H7 (cell line): ENCODE results near the gene ADNP2. TPM values are rescaled to one million over a fixed set of nuclear protein-coding genes. Genes with fewer than 3 reads are reported as not detected.
"Not testable (repeated sequence)": the region's sequence is repeated elsewhere in the genome, so short reads cannot be mapped to it uniquely, and the experiment has no call there.

Experiments
- DNase-seq: peaks from one replicate; pipeline ENCODE4 v3.0.0; 2012
- H3K27me3 ChIP-seq: 2 replicates; pipeline ENCODE4 v1.6.0; 2011; ENCODE audit warnings: mild to moderate bottlenecking, low read length; ENCODE audit not compliant: control insufficient read depth, insufficient read depth
- H3K36me3 ChIP-seq: replicated peaks from 2 replicates; pipeline ENCODE4 v1.5.1; 2011; ENCODE audit warnings: low read length; ENCODE audit not compliant: control insufficient read depth, insufficient read depth
- H3K4me3 ChIP-seq: 2 replicates; pipeline ENCODE4 v1.5.1; 2011; ENCODE audit warnings: low read depth, mild to moderate bottlenecking, control low read depth, low read length, moderate library complexity; ENCODE audit not compliant: insufficient read depth
- total RNA-seq: library from RNA; depleted of rRNA; stranded (reverse); fragments of >200 nt; shearing (Covaris generic); gene quantifications from 2 replicates; pipeline ENCODE4 v1.2.3, GENCODE V29; 2014

The ADNP2 gene
- total RNA-seq, 1 experiment from 2014 or later, result 49.2 TPM

DNA sequence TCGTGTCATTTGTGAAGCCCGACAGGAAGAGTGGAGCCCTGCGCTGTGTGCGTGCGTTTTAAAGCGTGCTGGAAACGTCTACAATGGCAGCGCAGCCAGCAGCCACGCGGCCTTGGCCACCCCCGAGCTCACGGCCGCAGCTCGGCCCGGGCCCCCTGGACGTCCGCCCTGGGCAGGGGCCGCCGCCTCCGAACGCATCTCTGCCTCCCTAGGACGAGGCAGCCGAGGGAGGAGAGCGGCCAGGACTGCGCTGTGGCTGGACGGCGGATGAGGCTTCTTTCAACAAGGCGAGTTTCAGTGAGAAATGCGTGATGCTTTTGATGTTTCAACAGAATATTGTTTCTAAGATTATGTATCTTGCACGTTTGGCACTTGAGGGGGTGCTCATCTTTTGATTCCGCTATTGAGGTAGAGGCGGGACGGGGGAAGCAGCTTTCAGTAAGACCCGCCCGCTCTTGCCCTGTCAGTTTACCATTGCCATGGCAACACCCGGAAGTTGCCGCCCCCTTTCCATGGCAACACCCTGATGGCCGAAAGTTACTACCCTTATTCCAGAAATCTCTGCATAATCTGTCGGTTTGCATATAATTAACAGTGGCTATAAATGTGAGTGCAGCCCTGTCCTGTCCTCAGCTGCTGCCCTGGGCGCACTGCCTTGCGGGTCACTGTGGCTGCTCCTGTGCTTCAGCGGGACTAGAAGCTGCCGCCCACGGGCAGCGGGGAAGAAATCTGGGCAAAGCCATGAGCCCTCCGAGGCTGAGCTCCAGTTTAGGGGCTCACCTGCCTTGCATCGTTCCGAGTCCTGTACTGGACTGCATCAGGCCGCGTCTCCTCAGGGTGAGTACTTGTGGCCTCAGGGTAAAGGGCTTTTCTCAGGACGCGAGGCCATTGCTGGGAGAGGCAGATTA is 38.6 kb downstream of the ADNP2 start:
- H3K4me3 ChIP-seq, result no peak overlapping the region
- no peaks in the 10 kb centered on the region for H3K27me3 ChIP-seq
- peak; percentile 79 for DNase-seq
- peaks cover 19% of the 10 kb centered on the region for H3K36me3 ChIP-seq

DNA sequence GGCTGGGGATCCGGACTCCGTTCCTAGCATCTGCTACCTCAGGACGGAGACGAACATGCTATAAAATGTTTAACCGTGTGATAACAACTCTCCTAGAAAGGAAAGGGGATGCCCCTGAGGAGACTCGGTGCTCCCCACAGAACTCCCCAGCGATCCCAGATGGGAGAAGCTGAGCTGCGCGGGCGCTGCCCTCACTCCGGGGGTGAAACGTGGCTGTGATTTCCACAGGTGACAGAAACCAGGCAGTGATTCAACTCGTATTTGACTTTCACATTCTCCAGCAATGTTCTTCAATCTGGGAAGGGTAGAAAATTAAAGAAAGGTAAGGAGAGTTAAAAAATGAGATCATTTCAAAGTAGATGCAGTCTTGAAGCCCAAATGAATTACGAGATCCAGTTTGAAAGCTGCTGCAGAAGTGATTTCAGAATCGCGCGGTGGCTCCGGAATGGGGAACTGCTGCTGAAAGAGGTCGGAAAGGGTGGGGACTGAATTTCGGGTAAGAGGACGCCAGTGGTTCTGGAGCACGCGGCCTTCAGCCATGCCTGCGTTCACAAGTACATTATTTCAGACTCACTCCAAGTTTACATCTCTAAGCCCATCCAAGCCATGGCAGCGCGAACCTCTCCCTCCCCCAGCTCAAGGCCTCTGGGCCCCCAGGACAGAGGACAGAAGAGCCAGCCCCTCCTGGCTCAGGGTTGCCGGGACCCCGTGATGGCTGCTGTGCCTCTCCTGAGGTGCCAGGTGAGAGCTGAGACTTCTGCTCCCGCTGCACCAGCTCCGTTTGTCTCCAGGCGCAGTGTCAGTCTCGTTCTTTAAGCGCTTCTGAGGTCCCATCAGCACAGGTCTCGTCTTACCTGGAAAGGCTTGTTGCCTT is 39.5 kb downstream of the ADNP2 start:
- no peak for DNase-seq
- H3K27me3 ChIP-seq, result no peaks in the 10 kb centered on the region
- no peak overlapping the region for H3K4me3 ChIP-seq
- H3K36me3 ChIP-seq, result peaks cover 18% of the 10 kb centered on the region

DNA sequence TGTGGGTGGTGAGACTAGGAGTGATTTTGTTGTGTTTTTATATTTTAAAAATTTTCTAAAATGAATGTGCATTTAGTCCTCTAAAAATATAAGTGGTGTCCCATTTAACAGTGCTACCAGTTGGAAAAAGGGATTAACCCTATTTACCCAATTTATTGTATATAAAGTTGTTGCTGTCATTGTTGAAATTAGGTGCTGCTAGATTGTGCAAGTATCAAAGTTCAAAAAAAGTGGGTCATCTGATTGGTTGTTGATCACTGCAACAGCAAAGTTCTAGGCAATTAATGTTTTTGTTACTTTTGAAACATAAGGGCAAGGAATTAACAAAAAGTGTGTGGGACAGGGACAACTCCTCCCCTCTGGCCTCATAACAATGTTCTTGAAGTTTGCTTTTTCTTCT is 40.6 kb downstream of the ADNP2 start:
- Histone ChIP-seq H3K4me3 (no peak overlapping the region), H3K36me3 (peaks cover 17% of the 10 kb centered on the region), H3K27me3 (no peaks in the 10 kb centered on the region)
- DNase-seq, result no peak

DNA sequence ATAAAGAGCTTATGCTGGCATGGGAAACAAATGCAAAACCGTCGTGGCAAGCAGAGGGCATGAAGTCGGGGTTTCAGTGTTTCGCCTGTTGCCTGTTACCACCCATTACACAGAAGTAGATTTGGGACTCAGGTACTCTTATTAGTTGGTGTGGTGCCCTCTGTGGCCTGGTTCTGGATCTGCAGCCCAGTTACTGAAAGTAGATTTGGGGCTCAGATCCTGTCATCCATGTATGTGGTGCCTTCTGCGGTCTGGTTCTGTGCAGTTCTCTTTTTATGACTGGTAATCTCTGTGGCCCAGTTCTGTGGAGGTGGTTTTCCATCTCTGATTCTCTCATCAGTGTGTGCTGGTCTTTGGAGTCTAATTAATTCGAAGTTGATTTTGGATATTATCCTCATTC is 45.2 kb downstream of the ADNP2 start:
- Histone ChIP-seq H3K27me3 (no peaks in the 10 kb centered on the region), H3K4me3 (no peak overlapping the region), H3K36me3 (peaks cover 5% of the 10 kb centered on the region)
- DNase-seq, result peak; percentile 71

DNA sequence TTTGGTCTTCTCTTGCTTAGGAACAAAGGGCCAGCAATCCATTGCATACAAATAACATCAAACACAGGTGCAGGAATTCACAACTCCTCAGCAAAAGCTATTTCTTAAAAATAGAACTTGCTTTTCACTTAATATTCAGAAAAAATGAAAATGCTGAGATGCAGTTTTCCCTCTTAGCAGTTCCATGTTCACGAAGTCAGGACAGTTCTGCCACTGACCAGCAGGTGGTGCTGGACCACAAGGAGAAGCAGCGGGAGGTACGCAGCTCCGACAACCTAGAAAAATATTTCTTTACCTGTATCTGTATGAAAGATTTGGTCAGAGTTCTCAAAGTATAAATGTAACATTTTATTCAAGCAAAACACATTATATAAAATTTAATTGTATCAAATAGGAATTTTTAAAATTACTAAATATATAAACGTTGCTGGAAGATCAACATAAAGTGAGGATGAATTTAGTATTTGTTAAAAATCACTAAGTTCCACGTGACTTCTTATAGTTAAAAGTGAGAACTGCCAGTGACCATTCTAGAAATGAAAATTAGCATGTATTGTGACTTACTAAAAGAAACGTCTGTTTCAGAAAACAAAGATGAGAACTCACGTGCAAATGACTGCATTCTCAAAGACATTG is 48.8 kb downstream of the ADNP2 start:
- no peaks in the 10 kb centered on the region; the same call in none of the 2 replicates for H3K36me3 ChIP-seq

DNA sequence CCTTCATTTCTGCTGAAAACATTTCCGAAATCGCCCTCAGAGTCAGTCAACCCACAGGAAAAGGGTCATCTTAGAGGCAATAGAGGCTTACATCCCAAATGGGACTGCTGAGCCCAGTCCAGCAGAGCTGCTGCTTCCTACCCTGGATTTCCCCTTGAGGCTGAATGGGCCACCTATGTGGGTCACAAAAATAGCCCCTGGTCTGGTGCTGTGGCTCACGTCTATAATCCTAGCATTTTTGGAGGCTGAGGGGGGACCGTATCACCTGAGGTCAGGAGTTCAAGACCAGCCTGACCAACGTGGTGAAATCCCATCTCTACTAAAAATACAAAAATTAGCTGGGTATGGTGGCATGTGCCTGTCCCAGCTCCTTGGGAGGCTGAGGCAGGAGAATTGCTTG is 49.3 kb downstream of the ADNP2 start:
- Histone ChIP-seq H3K36me3 (no peaks in the 10 kb centered on the region; the same call in none of the 2 replicates), H3K4me3 (no peak overlapping the region), H3K27me3 (no peaks in the 10 kb centered on the region)
- no peak for DNase-seq

More for the DNA sequence above, 48.8 kb downstream of the ADNP2 start:
- peak; percentile 78 for DNase-seq
- no peak overlapping the region for H3K4me3 ChIP-seq
- H3K27me3 ChIP-seq, result no peaks in the 10 kb centered on the region

DNA sequence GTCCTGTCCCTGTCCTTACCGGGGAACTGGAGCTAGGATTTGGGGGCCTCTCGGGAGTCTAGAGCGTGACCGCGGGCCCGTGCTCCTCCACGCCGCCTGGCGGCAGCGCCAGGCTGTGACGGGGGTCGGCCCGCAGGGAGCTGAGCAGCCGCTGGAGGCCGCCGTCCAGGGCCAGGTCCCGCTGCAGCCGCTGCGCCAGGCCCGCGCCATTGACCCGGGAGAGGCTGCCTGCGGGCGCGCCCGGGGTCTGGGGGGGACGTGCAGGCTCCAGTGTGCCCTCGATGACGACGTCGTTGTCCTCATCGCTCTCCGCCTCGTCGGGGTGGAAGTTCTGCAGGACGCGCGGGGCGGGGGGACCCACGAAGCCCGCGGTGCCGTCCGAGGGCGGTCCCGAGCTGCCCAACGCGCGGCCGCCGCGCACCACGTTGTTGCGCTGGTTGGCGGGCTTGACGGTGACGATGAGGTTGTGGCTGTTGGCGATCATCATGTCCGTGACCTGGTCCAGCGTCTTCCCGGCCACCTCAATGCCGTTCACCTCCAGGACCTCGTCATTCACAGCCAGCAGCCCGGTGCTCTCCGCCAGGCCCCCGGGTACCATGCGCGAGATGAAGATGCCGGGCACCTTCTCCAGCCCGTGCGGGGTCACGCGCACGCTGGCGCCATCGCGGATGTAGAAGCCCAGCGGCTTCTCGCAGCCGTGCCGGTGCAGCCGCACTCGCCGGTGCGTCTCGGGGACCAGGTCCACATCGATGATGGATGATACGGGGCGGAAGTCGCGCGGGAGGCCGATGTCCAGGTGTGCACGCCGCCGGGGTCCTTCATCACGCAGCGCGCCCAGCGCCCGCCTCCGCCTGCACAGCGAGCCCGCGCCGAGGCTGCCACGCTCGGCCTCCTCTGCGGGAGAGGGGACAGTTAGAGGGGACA is 50.9 kb downstream of the ADNP2 start:
- no peaks in the 10 kb centered on the region for H3K27me3 ChIP-seq
- DNase-seq, result peak; percentile 66
- no peaks in the 10 kb centered on the region; the same call in none of the 2 replicates for H3K36me3 ChIP-seq
- H3K4me3 ChIP-seq, result no peak overlapping the region

DNA sequence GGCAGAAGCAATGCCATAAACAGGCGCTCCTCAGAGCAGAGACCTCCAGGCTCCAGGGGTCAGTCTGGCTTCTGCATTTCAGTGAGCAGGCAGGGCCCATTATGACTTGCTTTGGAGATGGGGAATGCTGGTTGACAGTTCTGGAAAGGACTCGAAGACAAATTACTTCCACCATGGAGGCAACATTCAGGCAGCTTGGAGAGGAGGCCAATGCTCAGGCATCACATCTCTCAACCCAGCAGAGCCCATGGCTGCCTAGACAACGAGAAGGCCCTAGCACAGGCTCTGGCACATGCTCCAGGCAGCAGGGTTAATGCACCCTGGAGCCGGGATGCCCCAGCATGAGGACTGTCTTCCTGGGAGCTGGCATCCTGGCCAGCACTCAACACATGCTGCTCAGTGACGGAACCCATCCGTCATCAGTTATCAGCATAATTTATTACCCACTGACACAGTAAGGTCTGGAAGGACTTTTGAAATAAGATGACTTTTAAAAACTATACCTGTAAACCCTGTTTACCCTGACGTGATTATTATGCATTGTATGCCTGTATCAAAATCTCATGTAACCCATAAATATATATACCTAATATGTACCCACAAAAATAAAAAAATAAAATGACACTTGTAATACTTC is 52.8 kb downstream of the ADNP2 start:
- no peak for DNase-seq
- H3K27me3 ChIP-seq, result no peaks in the 10 kb centered on the region
- no peaks in the 10 kb centered on the region; the same call in none of the 2 replicates for H3K36me3 ChIP-seq
- H3K4me3 ChIP-seq, result no peak overlapping the region

DNA sequence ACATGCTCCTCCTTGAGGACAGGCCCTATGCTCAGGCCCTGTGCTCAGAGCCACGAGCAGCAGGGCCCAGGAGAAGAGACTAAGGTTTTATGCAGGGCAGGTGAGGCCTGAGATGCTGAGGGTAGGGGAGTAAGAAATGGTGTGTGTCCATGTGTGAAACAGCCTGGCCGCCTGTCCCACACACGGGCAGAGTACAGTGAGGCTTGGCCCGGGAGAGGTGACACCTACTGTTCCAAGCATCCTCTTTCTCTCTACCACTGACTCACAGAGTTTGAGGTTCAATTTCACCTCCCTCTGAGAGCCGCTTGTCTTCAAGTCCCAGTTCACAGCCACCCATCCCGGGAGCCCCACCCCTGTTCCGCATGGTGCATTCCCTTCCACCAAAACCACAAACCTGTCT is 54.1 kb downstream of the ADNP2 start:
- no peaks in the 10 kb centered on the region for H3K27me3 ChIP-seq
- H3K4me3 ChIP-seq, result no peak overlapping the region
- H3K36me3 ChIP-seq, result no peaks in the 10 kb centered on the region; the same call in none of the 2 replicates
- DNase-seq, result no peak

DNA sequence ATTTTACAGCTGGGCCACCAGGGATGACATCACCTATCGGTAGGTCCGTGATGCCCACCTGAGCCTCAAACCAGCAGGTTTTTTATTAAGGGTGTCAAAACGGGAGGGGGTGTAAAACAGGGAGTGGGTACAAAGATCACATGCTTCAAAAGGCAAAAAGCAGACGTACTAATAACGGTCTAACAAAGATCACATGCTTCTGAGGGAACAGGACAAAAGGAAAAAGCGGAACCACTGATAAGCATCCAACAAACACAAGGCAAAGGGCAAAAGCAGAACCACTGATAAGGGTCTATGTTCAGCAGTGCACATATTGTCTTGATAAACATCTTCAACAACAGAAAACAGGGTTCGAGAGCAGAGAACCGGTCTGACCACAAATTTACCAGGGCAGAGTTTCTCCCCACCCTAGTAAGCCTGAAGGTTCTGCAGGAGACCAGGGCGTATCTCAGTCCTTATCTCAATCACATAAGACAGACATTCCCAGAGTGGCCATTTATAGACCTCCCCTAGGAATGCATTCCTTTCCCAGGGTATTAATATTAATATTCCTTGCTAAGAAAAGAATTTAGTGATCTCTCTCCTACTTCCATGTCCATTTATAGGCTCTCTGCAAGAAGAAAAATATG is 55.8 kb downstream of the ADNP2 start:
- H3K27me3 ChIP-seq, H3K4me3 ChIP-seq, H3K36me3 ChIP-seq, DNase-seq: not testable (repeated sequence)

DNA sequence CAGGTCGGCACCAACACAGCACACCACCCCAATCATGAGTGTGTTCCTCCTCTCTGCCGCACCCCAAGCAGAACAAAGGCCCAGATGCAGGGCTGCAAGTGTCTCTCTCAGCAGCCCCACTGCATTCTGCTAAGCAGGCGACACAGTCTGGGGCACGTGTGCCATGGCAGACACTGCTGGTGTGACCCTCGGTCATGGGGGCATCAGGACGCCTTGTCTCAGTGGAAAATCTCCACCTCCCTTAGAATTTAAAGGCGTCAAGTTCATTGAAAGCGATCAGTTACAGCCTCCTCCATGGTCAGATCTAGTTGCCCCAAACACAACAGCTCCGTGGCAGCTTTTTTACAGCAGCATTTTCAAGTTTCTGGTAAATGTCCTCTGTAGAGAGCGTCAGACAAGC is 57.2 kb downstream of the ADNP2 start:
- Histone ChIP-seq H3K4me3 (no peak overlapping the region), H3K36me3 (no peaks in the 10 kb centered on the region; the same call in none of the 2 replicates), H3K27me3 (no peaks in the 10 kb centered on the region)
- no peak for DNase-seq

DNA sequence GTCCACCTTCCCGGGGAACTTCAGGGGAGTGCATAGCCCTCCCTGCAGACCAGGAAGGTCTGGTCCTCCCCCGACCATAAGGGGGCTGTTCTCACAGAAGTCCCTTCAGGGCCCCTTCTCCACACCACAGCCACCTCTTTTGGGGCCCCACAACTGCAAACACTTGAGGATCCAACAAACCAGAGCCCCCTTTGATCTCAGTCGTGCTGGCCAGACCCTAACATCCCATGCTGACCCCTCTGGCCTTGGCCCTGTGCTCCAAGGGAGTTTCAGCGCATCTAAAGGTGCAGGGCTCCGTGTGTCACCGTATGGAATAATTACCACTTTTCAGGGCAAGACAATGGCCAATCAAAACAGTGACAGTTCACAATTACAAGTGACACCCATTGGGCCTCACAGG is 57.7 kb downstream of the ADNP2 start:
- no peaks in the 10 kb centered on the region for H3K27me3 ChIP-seq
- DNase-seq, result no peak
- no peaks in the 10 kb centered on the region; the same call in none of the 2 replicates for H3K36me3 ChIP-seq
- H3K4me3 ChIP-seq, result no peak overlapping the region

DNA sequence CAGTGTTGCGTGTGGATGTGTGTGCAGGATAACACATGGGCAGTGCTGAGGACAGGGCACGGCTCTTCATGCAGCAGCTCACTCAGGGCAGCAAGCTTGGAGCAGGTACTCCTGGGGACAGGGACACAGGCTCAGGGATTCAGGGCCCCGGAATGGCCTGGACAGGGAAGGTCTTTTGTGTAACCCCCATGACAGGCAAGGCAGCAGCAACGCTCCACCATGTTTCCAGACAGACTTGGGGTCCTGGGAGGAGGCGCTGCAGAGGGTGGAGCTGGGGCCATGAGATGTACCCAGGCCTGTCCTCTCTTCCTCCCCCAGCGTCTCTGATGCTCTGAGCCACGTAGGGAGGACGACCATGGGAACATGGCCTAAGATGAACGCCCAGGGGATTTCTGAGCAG is 58.3 kb downstream of the ADNP2 start:
- Histone ChIP-seq H3K36me3 (no peaks in the 10 kb centered on the region; the same call in 1 of the 2 replicates), H3K4me3 (no peak overlapping the region), H3K27me3 (no peaks in the 10 kb centered on the region)
- DNase-seq, result peak; percentile 32
